A673 (cell line): ENCODE measurements around the gene TWIST1. TPM values are rescaled to one million over a fixed set of nuclear protein-coding genes. Genes with fewer than 3 reads are reported as not detected.

Experiments
- BruUV-seq: library from RNA; stranded (reverse); fragments of 400-500 nt; replicated peaks from 2 replicates; lab custom pipeline; 2021; lab: Mats Ljungman, UMichigan
- CTCF ChIA-PET: fragments of 300-600 bp; sonication (Branson Sonifier 250); formaldehyde crosslinking; loops from one replicate; lab custom pipeline; 2022; ENCODE audit warnings: antibody characterized with exemption; lab: Charles Lee
- POLR2A ChIA-PET: fragments of 300-600 bp; sonication (Branson Sonifier 250); formaldehyde crosslinking; loops from one replicate; lab custom pipeline; 2022; ENCODE audit warnings: antibody characterized with exemption; ENCODE audit not compliant: low non-redundant PET; lab: Charles Lee
- DNase-seq: peaks from one replicate; pipeline ENCODE4 v3.0.0-alpha.2; 2015; ENCODE audit warnings: low spot score
- H3K27ac ChIP-seq: fragments of 200-600 bp; sonication (generic); 2 replicates; pipeline ENCODE4 v1.5.1; 2016; ENCODE audit warnings: mixed run types, low read depth, mild to moderate bottlenecking, mixed read lengths, antibody characterized with exemption, low read length; ENCODE audit not compliant: poor library complexity, severe bottlenecking
- H3K27me3 ChIP-seq: fragments of 200-600 bp; sonication (generic); replicated peaks from 2 replicates; pipeline ENCODE4 v1.6.1; 2017; ENCODE audit warnings: mixed run types, low read depth, mild to moderate bottlenecking, mixed read lengths, antibody characterized with exemption, low read length; ENCODE audit not compliant: insufficient read depth, poor library complexity
- H3K36me3 ChIP-seq: fragments of 200-600 bp; sonication (generic); 2 replicates; pipeline ENCODE4 v1.6.1; 2016; ENCODE audit warnings: mixed run types, mild to moderate bottlenecking, mixed read lengths, antibody characterized with exemption, low read length; ENCODE audit not compliant: insufficient read depth, poor library complexity, severe bottlenecking
- H3K4me1 ChIP-seq: fragments of 200-600 bp; sonication (generic); 2 replicates; pipeline ENCODE4 v1.6.1; 2017; ENCODE audit warnings: mixed run types, mild to moderate bottlenecking, mixed read lengths, antibody characterized with exemption, low read length; ENCODE audit not compliant: insufficient read depth, poor library complexity, severe bottlenecking
- H3K4me3 ChIP-seq: fragments of 200-600 bp; sonication (generic); 2 replicates; pipeline ENCODE4 v1.5.1; 2016; ENCODE audit warnings: low read depth, mixed run types, mild to moderate bottlenecking, mixed read lengths, low read length; ENCODE audit not compliant: poor library complexity, severe bottlenecking
- H3K9me3 ChIP-seq: fragments of 200-600 bp; sonication (generic); 2 replicates; pipeline ENCODE4 v1.6.1; 2016; ENCODE audit warnings: mixed run types, low read depth, mild to moderate bottlenecking, mixed read lengths, antibody characterized with exemption, low read length; ENCODE audit not compliant: poor library complexity, severe bottlenecking
- CTCF ChIP-seq: fragments of 300-800, 200-600 bp; sonication (generic); conservative IDR thresholded peaks from 2 replicates; pipeline ENCODE4 v1.5.1; 2017; ENCODE audit warnings: low read depth, mild to moderate bottlenecking, antibody characterized with exemption, low read length, moderate library complexity, mixed read lengths
- EZH2 ChIP-seq: fragments of 200-600 bp; sonication (generic); IDR thresholded peaks from 2 replicates; pipeline ENCODE4 v1.6.1; 2017; ENCODE audit warnings: borderline replicate concordance, low read depth, mild to moderate bottlenecking, mixed read lengths, antibody characterized with exemption, low read length; ENCODE audit not compliant: poor library complexity, severe bottlenecking
- intact Hi-C: fragments of 100-400 bp; cut with micrococcal nuclease; formaldehyde crosslinking; loops from one replicate; pipeline ENCODE4 v1.10.0; 2022; ENCODE audit not compliant: unreplicated experiment
- total RNA-seq: library from RNA; stranded (reverse); gene quantifications from 2 replicates; pipeline ENCODE4 v1.2.3, GENCODE V29; 2021

TWIST1 gene
- total RNA-seq, 1 experiment from 2014 or later, result 41.6 TPM

GRCh38 chr7:19113002-19113350 is 4.5 kb downstream of the TWIST1 start:
- H3K36me3 ChIP-seq, result peaks cover 13% of the 10 kb centered on the region
- intact Hi-C loops, result no loop called here
- H3K27ac ChIP-seq, result no peak overlapping the region
- TF ChIP-seq CTCF (no peak), EZH2 (no peak)
- peaks cover 26% of the 10 kb centered on the region for H3K4me1 ChIP-seq
- no TSS peak for BruUV-seq
- DNase-seq, result no peak
- no peaks in the 10 kb centered on the region for H3K9me3 ChIP-seq
- ChIA-PET CTCF (no interaction called here), POLR2A (no interaction called here)
- no peaks in the 10 kb centered on the region for H3K27me3 ChIP-seq
- H3K4me3 ChIP-seq, result no peak overlapping the region

DNA sequence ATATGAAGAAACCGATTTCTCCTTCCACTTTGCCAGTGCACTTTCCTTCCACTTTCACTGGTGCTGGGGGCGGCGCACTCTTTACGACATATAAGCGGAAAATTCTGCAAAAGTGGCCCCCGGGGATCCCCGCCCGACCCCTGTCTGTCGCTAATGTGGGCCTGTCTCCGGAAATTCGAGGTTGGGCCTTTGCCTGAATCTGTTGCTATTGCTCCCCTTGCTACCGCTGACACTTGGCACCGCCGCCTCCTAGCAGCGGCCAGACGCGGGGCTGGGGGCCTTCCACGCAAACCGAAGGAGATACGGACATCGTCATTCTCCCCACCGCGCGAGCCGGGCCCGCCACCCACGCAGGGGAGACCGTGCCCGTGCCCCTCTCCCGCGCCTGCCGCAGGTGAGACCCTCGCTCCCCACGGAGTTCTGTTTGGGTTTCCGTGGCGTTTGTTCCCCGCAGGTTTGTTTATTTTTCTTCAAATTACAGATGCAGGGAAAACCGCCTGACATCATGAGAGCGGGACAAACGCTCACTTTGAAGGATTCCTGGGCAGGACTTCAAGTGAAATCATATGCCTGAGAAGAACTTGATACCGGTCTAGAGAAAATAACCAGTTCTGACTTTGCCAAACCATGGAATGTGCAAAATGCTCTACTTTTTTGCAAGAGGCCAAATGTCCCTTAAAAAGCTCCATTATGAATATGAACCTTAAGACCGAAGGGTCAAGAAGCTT is 5.0 kb downstream of the TWIST1 start:
- H3K27me3 ChIP-seq, result no peaks in the 10 kb centered on the region
- ChIA-PET CTCF (no interaction called here), POLR2A (no interaction called here)
- H3K4me1 ChIP-seq, result peaks cover 30% of the 10 kb centered on the region
- no peaks in the 10 kb centered on the region for H3K9me3 ChIP-seq
- H3K27ac ChIP-seq, result no peak overlapping the region
- no peak for DNase-seq
- TF ChIP-seq EZH2 (no peak), CTCF (no peak)
- H3K36me3 ChIP-seq, result peaks cover 13% of the 10 kb centered on the region
- no peak overlapping the region for H3K4me3 ChIP-seq
- intact Hi-C loops, result no loop called here
- no TSS peak for BruUV-seq

GRCh38 chr7:19111474-19112273 is 5.8 kb downstream of the TWIST1 start:
- H3K36me3 ChIP-seq, result peaks cover 13% of the 10 kb centered on the region
- TF ChIP-seq EZH2, result no peak
- TF ChIP-seq CTCF, result no peak
- no TSS peak for BruUV-seq
- no peak overlapping the region for H3K27ac ChIP-seq
- CTCF ChIA-PET, result no interaction called here
- no peaks in the 10 kb centered on the region for H3K27me3 ChIP-seq
- H3K9me3 ChIP-seq, result no peaks in the 10 kb centered on the region
- peaks cover 37% of the 10 kb centered on the region for H3K4me1 ChIP-seq
- DNase-seq, result no peak
- no peak overlapping the region for H3K4me3 ChIP-seq
- intact Hi-C loops, result no loop called here
- POLR2A ChIA-PET, result no interaction called here
